ENCODE measurements around the gene SPINT1.

DNA sequence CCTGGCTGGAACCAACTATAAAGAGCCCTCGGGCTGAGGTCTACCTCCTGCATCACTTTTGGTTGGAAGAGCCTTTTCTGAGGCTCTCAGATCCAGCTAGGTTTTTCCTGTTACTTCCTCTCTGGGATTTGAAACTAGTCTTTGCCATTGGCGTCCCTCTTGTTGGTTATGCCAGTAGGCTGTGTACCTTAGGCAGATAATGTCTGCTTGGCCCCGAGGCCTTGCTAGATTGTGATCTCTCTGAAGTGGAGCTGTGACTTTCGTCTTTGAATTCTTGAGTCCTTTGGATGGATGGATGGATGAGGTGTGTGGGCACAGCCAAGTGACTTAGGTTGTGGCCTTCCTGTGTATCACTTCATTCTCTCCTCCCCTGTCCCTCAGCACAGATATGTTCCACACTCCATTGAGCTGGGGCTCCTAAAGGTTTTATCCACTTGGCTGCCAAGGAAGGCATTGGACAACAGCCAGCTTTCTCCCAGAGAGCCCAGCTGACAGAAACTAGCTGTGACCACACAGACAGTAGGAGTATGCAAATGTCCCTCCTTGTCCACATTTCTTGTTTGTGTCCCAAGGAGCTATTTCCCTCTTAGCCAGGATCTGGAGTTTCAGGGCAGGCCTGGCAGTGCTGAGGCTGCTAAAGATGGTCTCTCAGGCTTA, 28.7 kb upstream of the SPINT1 start:
- TF ChIP-seq EZH2 (IDR thresholded peaks at IDR 0.05) (no peak), POLR2AphosphoS5 (IDR thresholded peaks at IDR 0.05; ENCODE audit: borderline replicate concordance, low read depth, low read length) (no peak)
